ENCODE data around the gene CACNA1I. TPM values are rescaled to one million over a fixed set of nuclear protein-coding genes. Genes with fewer than 3 reads are reported as not detected.
"Not testable (repeated sequence)": the region's sequence is repeated elsewhere in the genome, so short reads cannot be mapped to it uniquely, and the experiment has no call there.

The CACNA1I gene
- under 0.01 TPM in 1 of 2 replicates, not detected in the other for total RNA-seq

DNA sequence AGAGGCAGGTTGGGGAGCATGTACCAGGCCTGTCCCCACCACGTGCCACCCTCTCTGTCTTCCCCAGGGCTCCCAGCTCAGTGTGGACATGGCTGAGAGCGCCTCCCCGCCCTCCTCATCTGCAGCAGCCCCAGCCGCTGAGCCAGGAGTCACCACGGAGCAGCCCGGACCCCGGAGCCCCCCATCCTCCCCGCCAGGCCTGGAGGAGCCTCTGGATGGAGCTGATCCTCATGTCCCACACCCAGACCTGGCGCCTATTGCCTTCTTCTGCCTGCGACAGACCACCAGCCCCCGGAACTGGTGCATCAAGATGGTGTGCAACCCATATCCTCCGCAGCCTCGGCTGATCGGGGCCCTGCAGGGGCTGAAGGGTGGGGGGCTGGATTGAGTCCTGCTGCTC is at the start of gene CACNA1I:
Gene CACNA1I, plus strand, starts transcription at position 89 of the 400 bp plus-strand sequence. Its CDS starts 0 bp downstream, at position 89.
- TF ChIP-seq CTCF (IDR thresholded peaks at IDR 0.05; ENCODE audit: insufficient read depth, low read depth, low read length), result no peak
- no peak for DNase-seq (ENCODE audit: low read depth)
- H3K4me3 ChIP-seq (ENCODE audit: low read depth, low read length), result no peak within 1 kb of the TSS

- peak overlapping the region; percentile 93 for H3K4me3 ChIP-seq (ENCODE audit: low read depth, low read length)
- peak; percentile 77 for DNase-seq (ENCODE audit: low read depth)
Observed at GRCh38 chr22:39521106-39521885, 49.3 kb upstream of the CACNA1I start.

DNA sequence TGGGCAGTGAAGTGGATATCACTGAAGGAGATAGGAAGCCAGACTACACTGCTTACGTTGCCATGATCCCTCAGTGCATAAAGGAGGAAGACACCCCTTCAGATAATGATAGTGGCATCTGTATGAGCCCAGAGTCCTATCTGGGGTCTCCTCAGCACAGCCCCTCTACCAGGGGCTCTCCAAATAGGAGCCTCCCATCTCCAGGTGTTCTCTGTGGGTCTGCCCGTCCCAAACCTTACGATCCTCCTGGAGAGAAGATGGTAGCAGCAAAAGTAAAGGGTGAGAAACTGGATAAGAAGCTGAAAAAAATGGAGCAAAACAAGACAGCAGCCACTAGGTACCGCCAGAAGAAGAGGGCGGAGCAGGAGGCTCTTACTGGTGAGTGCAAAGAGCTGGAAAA is 48.5 kb upstream of the CACNA1I start:
- H3K4me3 ChIP-seq (ENCODE audit: low read depth, low read length), result peak overlapping the region; percentile 93
- DNase-seq (ENCODE audit: low read depth), result not testable (repeated sequence)

GRCh38 chr22:39522567-39523300 is 47.8 kb upstream of the CACNA1I start:
- TF ChIP-seq CTCF (IDR thresholded peaks at IDR 0.05; ENCODE audit: insufficient read depth, low read depth, low read length), result no peak
- DNase-seq (ENCODE audit: low read depth), result peak; percentile 52

DNA sequence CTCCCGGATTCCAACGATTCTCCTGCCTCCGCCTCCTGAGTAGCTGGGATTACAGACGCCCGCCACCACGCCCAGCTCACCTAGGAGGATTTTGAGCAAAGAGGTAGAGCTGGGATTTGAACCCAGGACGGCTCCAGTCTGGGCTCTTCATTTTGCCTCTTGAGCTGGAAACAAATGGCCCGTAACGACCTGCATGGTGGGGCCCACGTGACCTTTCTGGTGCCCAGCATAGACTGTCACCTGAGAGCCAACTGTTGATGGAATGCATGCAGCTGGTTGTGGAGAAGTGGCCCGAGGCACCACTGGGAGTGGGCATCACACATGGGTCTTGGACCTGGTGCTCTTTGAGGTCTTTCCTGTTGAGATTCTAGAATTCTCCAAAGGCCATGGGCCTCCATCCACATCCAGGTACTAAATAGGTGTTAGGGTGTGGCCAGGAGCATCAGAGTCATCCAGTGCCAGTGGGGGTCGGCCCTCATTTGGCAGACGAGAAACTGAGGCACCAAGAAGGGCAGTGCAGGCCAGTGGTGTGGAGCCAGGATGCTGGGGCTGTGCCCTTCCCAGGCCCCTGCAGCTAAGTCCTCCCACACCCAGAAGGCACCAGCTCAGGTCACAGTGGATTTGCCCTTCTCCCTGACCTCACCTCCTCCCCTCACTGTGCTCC is 46.3 kb upstream of the CACNA1I start:
- no peak overlapping the region for H3K4me3 ChIP-seq (ENCODE audit: low read depth, low read length)
- no peak for DNase-seq (ENCODE audit: low read depth)
- TF ChIP-seq CTCF (IDR thresholded peaks at IDR 0.05; ENCODE audit: insufficient read depth, low read depth, low read length), result no peak

More at GRCh38 chr22:39522567-39523300, 47.8 kb upstream of the CACNA1I start:
- H3K4me3 ChIP-seq (ENCODE audit: low read depth, low read length), result peak overlapping the region; percentile 93

GRCh38 chr22:39524753-39525657 is 45.5 kb upstream of the CACNA1I start:
- DNase-seq (ENCODE audit: low read depth), result no peak
- no peak overlapping the region for H3K4me3 ChIP-seq (ENCODE audit: low read depth, low read length)
- no peak for TF ChIP-seq CTCF (IDR thresholded peaks at IDR 0.05; ENCODE audit: insufficient read depth, low read depth, low read length)

GRCh38 chr22:39525658-39525975 is 44.9 kb upstream of the CACNA1I start:
- H3K4me3 ChIP-seq (ENCODE audit: low read depth, low read length), result no peak overlapping the region
- DNase-seq (ENCODE audit: low read depth), result no peak
- no peak for TF ChIP-seq CTCF (IDR thresholded peaks at IDR 0.05; ENCODE audit: insufficient read depth, low read depth, low read length)

Measured in fibroblast of villous mesenchyme (primary cell).